Activated CD8-positive, alpha-beta memory T cell treated with anti-CD3 and anti-CD28 coated beads, Interleukin-2, amount 50 U/mL, for 1 hour (primary cell): ENCODE measurements around the gene CAMSAP1.

ENCODE experiments used
- DNase-seq: peaks from one replicate; pipeline ENCODE4 v3.0.0-alpha.2; 2020; ENCODE audit errors: extremely low read depth

Gene CAMSAP1

DNA sequence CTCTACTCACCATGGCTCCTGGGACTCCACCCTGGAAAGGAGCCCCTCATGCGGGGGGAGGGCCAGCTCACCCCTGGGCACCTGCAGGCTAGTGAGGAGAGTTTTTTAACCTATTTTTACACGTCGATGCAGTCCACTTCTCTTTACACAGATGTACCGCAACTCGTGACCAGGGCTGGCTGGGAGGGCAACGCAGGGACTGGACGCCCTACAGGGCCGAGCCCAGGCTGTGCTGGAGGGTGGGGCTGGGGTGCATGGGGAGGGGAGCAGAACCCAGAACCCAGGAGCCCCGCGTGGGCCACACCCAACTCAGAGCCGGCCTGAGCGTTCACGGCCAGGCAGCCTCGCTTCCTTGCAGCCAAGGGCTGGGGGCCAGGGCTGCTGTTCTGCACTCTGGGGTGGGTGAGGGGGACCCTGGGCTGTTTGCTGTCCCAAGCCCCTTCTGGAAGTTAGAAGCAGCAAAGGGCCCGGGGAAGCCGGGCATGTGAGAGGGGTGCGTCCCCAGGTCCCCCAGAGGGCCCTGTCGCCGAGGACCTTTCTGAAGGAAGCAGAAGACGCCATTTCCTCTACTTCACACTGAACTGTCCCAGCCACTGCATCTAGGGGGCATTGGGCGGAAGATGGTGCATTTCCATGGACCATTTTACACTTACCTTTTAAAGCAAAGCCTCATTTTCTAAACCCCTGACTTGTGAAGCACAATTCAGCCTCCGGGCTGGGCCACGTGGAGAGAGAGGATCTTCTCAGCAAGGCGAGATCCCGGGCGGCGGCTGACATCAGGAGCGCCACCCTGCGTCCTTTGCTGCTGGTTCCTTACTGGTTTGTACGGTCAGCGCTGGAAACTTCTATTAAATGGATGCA lies 114.8 kb downstream of the CAMSAP1 start:
- DNase-seq, result no peak

DNA sequence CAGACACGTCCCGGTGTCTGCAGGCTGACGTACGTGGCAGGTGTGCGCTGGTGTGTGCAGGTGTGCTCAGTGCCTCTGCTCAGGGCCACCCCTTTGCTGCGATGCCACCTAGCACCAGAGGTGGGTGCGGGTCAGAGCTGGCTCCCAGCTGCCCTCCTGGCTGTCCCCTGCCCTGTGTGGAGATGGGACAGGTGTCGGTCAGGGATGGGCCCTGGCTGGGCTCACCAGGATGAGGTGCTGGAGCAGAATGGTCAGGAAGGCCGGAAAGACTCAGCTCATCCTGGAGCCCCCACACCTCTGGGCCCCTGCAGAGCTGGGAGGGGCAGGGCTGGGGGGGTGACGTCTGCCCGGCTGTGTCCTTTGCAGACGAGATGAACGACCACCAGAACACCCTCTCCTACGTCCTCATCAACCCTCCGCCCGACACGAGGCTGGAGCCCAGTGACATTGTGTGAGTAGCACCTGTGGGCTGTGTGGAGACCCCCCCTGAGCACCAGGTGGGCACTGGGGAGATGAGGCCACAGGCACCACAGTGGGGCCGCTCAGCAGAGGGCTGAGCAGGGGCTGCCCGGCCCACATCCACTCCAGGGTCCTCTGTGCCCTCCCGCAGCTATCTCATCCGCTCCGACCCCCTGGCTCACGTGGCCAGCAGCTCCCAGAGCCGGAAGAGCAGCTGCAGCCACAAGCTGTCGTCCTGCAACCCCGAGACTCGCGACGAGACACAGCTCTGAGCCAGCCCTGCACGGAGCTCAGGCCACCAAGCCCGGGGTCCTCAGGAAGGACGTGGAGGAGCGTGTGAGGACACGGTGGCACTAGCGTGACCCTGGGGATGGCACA lies 115.7 kb downstream of the CAMSAP1 start:
- DNase-seq, result no peak

GRCh38 chr9:135790850-135791249 lies 116.5 kb downstream of the CAMSAP1 start:
- no peak for DNase-seq

GRCh38 chr9:135790356-135790755 lies 117.0 kb downstream of the CAMSAP1 start:
- no peak for DNase-seq

DNA sequence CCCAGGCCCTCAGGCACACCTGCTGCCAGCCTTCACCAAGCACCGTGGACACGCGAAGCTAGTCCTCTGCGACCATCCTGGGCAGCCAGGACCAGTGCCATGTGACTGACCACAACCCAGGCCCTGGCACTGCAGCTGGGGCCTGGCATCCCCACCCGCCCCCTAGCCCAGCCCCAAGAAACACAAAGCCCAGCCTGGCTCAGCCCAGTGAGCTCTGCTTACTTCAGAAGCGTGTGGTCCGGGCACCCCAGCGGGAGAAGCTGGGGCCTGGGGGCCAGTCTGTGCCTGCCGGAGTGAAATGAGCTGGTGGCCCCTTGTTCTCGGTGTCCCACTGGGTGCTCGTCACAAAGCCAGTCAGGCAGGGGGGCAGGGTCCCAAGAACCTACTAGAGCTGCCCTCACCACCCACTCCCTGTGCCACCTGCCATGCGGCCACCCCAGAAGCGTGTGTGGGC lies 117.5 kb downstream of the CAMSAP1 start:
- no peak for DNase-seq

GRCh38 chr9:135788576-135789300 lies 118.6 kb downstream of the CAMSAP1 start:
- DNase-seq, result no peak

GRCh38 chr9:135787776-135788575 lies 119.4 kb downstream of the CAMSAP1 start:
- DNase-seq, result no peak

GRCh38 chr9:135787317-135787716 lies 120.0 kb downstream of the CAMSAP1 start:
- no peak for DNase-seq

GRCh38 chr9:135786146-135786690 lies 121.1 kb downstream of the CAMSAP1 start:
- DNase-seq, result no peak

DNA sequence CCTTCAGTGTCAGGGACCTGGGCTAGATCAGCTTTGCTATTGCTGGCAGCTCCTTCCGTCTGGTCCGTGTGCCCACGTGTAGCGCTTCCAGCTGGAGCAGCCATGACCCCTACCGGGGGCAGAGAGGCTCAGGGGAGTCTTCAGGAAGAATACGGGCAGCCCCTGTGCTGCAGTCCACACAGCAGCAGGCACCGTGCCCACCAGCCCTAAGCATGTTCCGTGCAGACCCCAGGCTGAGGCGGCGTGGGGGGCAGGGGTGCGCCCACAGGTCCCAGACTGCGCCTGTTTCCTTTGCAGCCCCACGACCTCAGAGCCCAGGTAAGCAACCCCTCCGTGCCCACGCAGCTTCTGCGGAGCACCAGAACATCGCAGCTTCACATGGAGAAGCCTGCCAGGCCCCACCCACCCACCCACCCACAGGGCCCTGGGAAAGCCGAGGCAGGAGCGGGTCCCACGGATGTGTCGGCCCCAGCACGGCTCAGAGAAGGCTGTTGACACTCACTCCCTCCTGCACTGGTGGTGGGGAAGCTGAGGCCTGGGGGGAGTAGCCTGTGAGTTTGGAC lies 122.3 kb downstream of the CAMSAP1 start:
- no peak for DNase-seq

- no peak for DNase-seq
These were observed 123.7 kb downstream of the CAMSAP1 start for GRCh38 chr9:135783540-135784245.

DNA sequence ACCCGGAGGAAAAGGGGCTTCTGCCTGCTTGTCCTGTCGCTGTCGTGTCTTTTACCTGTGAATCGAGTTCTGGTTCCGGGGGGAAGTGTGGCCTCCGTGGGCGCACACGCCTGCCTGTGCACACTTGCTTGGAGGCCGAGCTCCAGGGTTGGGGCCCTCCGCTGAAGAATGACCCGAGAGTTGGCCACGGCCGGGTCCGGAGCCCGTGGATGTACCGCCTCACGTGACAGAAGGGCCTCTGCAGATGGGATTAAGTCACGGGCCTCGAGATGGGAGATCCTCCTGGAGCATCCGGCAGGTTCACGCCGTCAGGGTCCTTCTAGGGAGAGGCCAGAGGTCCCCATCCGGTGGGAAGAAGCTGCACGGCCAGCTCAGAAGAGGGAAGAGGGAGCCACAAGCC lies 124.4 kb downstream of the CAMSAP1 start:
- no peak for DNase-seq

DNA sequence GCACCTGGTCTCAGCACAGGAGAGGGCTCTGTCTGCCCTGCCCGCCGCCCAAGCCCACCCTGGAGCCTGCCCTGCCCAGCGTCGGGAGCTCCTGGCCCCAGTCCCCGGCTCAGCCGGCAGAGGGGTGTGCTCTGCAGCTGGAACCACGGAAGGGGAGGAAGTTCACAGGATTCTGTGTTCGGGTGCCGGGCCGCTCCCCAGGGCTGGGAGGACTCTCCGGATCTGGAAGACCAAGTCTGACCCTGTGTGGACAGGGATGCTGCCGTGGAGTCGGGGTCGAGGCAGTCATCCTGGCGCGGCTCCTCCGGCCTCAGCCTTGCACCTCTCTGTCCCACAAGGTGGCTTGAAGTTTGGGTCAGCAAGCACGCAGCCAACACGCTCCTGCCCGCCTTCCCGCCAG lies 126.7 kb downstream of the CAMSAP1 start:
- DNase-seq, result no peak

DNA sequence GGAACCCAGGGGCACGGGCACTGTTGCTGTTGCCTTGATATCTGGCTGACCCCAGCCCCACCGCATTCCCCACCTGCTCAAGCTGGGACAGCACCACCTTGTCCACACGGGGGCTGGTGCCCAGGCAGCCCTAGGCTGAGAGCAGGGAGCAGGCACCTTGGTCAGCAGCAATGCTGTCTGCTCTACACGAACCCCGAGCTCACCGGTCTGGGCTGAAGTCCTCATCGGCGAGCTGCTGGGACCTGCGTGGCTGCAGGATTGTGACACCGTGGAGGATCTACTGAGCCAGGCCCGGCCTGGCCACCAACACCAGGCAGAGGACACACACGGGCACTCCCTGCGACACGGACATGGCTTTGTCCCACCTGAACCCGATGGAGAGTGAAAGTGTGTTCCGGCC lies 127.3 kb downstream of the CAMSAP1 start:
- no peak for DNase-seq

DNA sequence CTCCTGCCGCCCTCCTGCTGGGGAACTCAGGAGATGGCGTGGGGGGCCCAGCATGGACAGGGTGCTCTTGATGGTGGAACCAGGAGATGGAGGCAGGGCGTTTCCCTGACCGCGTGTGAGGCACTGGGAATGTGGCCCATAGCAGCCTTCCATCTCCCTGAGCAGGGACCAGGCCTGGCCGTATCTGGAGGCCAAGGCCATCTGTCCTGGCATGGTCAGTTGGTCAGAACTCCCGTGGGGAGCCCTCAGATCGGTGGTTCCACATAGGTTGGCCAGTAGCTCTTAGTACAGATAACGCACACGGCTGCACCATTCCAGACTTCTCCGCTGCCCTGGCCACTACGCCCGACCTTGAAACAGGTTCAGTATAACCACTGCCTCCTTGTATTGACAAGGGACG lies 127.8 kb downstream of the CAMSAP1 start:
- DNase-seq, result no peak

GRCh38 chr9:135778421-135778820 lies 128.9 kb downstream of the CAMSAP1 start:
- DNase-seq, result no peak

DNA sequence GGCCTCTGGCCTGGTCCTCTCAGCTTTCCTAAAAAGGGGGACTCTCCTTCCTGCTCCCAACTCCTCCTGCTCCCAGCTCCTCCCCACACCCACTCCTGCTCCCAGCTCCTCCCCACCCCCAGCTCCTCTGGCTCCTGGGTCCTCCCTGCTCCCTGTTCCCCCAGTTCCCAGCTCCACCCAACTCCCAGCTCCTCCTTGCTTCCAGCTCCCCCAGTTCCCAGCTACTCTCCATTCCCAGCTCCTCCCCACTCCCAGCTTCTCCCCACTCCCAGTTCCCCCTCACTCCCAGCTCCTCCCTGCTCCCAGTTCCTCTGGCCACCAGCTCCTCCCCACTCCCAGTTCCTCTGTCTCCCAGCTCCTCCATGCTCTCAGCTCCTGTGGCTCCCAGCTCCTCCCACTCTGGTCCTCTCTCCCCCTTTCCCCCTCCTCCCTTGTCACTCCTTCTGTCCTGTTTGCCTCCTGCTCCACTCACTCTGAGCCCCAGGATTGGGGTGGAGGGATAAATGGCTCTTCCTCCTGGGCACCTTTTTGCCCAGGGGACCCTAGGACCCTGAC lies 129.6 kb downstream of the CAMSAP1 start:
- DNase-seq, result no peak

DNA sequence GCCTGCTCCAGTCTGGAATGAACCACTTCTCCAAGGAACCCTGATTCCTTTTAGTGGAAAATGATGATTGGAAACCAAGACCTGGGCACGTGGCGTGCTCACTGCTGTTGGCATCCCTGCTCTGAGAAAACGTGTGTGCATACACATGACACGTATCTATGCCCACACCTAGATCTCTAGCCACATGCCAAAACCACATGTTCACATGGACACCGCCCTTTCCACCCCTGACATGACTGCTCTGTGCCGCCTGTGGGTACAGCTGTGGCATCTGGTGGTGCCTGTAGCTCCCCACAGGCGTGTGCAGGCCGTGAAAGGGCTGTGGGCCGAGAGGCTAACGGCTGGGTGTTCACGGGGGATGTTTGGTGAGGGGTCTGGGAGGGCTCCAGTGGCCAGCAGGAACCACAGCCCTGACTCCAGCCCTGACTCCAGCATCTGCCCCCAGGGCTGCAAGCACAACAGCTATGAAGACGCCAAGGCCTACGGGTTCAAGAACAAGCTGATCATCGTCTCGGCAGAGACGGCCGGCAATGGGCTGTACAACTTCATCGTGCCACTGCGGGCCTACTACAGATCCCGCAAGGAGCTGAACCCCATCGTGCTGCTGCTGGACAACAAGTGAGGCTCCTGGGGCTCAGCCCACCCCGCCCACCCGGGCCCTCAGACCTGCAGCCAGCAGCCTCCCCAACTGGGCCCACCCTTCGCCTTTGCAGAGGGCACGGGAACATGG lies 130.3 kb downstream of the CAMSAP1 start:
- no peak for DNase-seq

DNA sequence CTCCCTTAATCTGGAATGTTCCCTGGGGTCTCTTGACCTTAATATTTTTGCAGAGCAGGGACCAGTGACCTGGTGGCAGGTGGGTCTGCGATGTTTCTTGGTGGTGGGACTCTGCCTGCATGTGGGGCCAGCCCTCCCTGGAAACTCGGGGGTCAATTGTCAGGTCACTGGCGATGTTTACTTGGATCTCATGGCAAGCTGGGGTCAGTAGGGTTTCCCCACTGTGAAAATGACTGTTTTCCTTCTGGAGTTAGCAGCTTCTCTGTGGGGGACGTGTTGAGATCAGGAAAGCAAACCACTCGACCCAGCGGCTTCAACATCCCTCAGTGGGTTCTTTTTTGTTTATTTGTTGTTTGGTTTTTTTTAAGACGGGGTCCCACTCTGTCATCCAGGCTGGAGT lies 131.4 kb downstream of the CAMSAP1 start:
- no peak for DNase-seq
